A549 (cell line): ENCODE data around the gene TCERG1L. TPM values are rescaled to one million over a fixed set of nuclear protein-coding genes. Genes with fewer than 3 reads are reported as not detected.

ENCODE experiments used
- ATAC-seq, 2 experiments: fragments of 200-7000 bp in 1 of 2; fragments of >200 bp in 1 of 2; cut with Nextera tagmentation in 1 of 2; cut with Tn5 transposase in 1 of 2; 3 replicates each; pipeline versions ENCODE4 v1.8.0 to v1.9.1; 2018 to 2020; ENCODE audit warnings: mild to moderate bottlenecking in 1 of 2, moderate library complexity in 1 of 2
- CTCF ChIA-PET: fragments of 300-600 bp; sonication (Branson Sonifier 250); formaldehyde crosslinking; extraction: SDS; loops from one replicate; lab custom pipeline; 2021; ENCODE audit warnings: antibody characterized with exemption, inconsistent platforms; lab: Yijun Ruan, JAX
- POLR2A ChIA-PET: fragments of 350-600 bp; formaldehyde crosslinking; extraction: SDS; loops from one replicate; lab custom pipeline; 2021; ENCODE audit warnings: antibody characterized with exemption, inconsistent platforms; lab: Yijun Ruan, JAX
- DNase-seq, 2 experiments: peaks; one replicate each; pipeline versions ENCODE4 v3.0.0 to v3.0.0-alpha.2; 2011 to 2016; ENCODE audit warnings: low read depth in 1 of 2, low spot score in 1 of 2
- FAIRE-seq: peaks from 2 replicates; lab custom pipeline; 2011; peaks lifted over from hg19 to GRCh38; lab: Jason Lieb, UNC
- H3K27ac ChIP-seq, 2 experiments: fragments of >200 bp; sonication (Bioruptor Twin); formaldehyde crosslinking; 3 replicates each; pipeline ENCODE4 v1.5.1; 2016 to 2017
- H3K4me1 ChIP-seq: fragments of >200 bp; sonication (Bioruptor Twin); formaldehyde crosslinking; 3 replicates; pipeline ENCODE4 v1.6.1; 2016
- H3K4me2 ChIP-seq: fragments of >200 bp; sonication (Bioruptor Twin); formaldehyde crosslinking; 3 replicates; pipeline ENCODE4 v1.6.1; 2016
- H3K4me3 ChIP-seq: fragments of >200 bp; sonication (Bioruptor Twin); formaldehyde crosslinking; 3 replicates; pipeline ENCODE4 v1.5.1; 2016
- H3K9me3 ChIP-seq: fragments of >200 bp; sonication (Bioruptor Twin); formaldehyde crosslinking; 3 replicates; pipeline ENCODE4 v1.6.1; 2016
- BCL3 ChIP-seq: fragments of >200 bp; sonication (Bioruptor Twin); formaldehyde crosslinking; IDR thresholded peaks from 3 replicates; pipeline ENCODE4 v1.6.1; 2016
- CHD2 ChIP-seq: fragments of 150-350 bp; IDR thresholded peaks from 2 replicates; pipeline ENCODE4 v1.6.1; 2014; ENCODE audit warnings: low read length; ENCODE audit not compliant: partially characterized antibody
- CHD4 ChIP-seq: fragments of 200-600 bp; sonication (generic); IDR thresholded peaks from 2 replicates; pipeline ENCODE4 v1.6.1; 2016; ENCODE audit warnings: antibody characterized with exemption, mild to moderate bottlenecking, borderline replicate concordance
- EP300 ChIP-seq, 2 experiments: fragments of >200 bp; sonication (Bioruptor Twin); formaldehyde crosslinking; IDR thresholded peaks; 2 replicates in 1 of 2; 3 replicates in 1 of 2; pipeline ENCODE4 v1.6.1; 2016 to 2017
- ESRRA ChIP-seq: fragments of 150-350 bp; IDR thresholded peaks from 2 replicates; pipeline ENCODE4 v1.6.1; 2014; ENCODE audit warnings: mild to moderate bottlenecking, low read length, borderline replicate concordance
- FOSL2 ChIP-seq, 2 experiments: fragments of 450-650 bp in 1 of 2; fragments of >200 bp in 1 of 2; sonication (Bioruptor Twin) in 1 of 2; formaldehyde crosslinking; IDR thresholded peaks; 2 replicates each; pipeline versions ENCODE4 v1.5.0 to v1.6.1; 2016 to 2020; ENCODE audit warnings: mild to moderate bottlenecking in 1 of 2, moderate library complexity in 1 of 2
- HDAC2 ChIP-seq: fragments of 200-600 bp; sonication (generic); IDR thresholded peaks from 2 replicates; pipeline ENCODE4 v1.6.1; 2016
- HES2 ChIP-seq: fragments of >200 bp; sonication (Bioruptor Twin); formaldehyde crosslinking; IDR thresholded peaks from 2 replicates; pipeline ENCODE4 v1.6.1; 2016
- HOXA7 ChIP-seq: fragments of 250-450 bp; sonication (Bioruptor Pico); IDR thresholded peaks from 2 replicates; pipeline ENCODE4 v1.5.0; 2020; ENCODE audit warnings: mild to moderate bottlenecking, moderate library complexity
- HOXB5 ChIP-seq: fragments of 250-450 bp; sonication (Bioruptor Pico); IDR thresholded peaks from 2 replicates; pipeline ENCODE4 v1.5.0; 2020; ENCODE audit warnings: mild to moderate bottlenecking, moderate library complexity
- JUN ChIP-seq, 2 experiments: fragments of >200 bp; sonication (Bioruptor Twin); formaldehyde crosslinking; IDR thresholded peaks; 2 replicates in 1 of 2; 3 replicates in 1 of 2; pipeline ENCODE4 v1.6.1; 2016 to 2017
- MAZ ChIP-seq: fragments of 150-350 bp; IDR thresholded peaks from 2 replicates; pipeline ENCODE4 v1.6.1; 2014; ENCODE audit warnings: antibody characterized with exemption, low read depth, low read length, borderline replicate concordance
- NFE2L2 ChIP-seq: fragments of 150-350 bp; conservative IDR thresholded peaks from 2 replicates; pipeline ENCODE4 v1.6.1; 2014; ENCODE audit warnings: low read length
- POLR2A ChIP-seq: IDR thresholded peaks from 2 replicates; pipeline ENCODE4 v1.6.1; 2012; ENCODE audit warnings: mild to moderate bottlenecking, low read length
- POLR2AphosphoS2 ChIP-seq: conservative IDR thresholded peaks from 2 replicates; pipeline ENCODE4 v1.6.1; 2012; ENCODE audit warnings: low read length, improper control_type of control experiment, inconsistent platforms
- RARB ChIP-seq: fragments of 250-450 bp; sonication (Bioruptor Pico); IDR thresholded peaks from 2 replicates; pipeline ENCODE4 v1.8.0; 2021; ENCODE audit warnings: mild to moderate bottlenecking, moderate library complexity
- REST ChIP-seq: fragments of 200-600 bp; sonication (generic); IDR thresholded peaks from 2 replicates; pipeline ENCODE4 v1.6.1; 2016; ENCODE audit warnings: antibody characterized with exemption, mild to moderate bottlenecking, moderate library complexity
- USF2 ChIP-seq: fragments of 450-650 bp; IDR thresholded peaks from 2 replicates; pipeline ENCODE4 v1.6.1; 2014; ENCODE audit warnings: antibody characterized with exemption
- ZC3H11A ChIP-seq: fragments of 450-650 bp; IDR thresholded peaks from 2 replicates; pipeline ENCODE4 v1.6.1; 2014; ENCODE audit warnings: antibody characterized with exemption, mild to moderate bottlenecking
- ZFP36 ChIP-seq: fragments of 450-650 bp; IDR thresholded peaks from 2 replicates; pipeline ENCODE4 v1.6.1; 2014; ENCODE audit warnings: borderline replicate concordance; ENCODE audit not compliant: partially characterized antibody
- ZSCAN20 ChIP-seq: fragments of 250-450 bp; sonication (Bioruptor Pico); IDR thresholded peaks from 2 replicates; pipeline ENCODE4 v1.8.0; 2022; ENCODE audit warnings: mild to moderate bottlenecking, moderate library complexity
- WGBS: methylation state at CpG from one replicate; pipeline ENCODE4 v1.1.6; 2017; ENCODE audit errors: missing lambda C conversion rate; 5-methylcytosine and 5-hydroxymethylcytosine counted together
- polyA plus RNA-seq, 4 experiments: library from polyadenylated mRNA; depleted of rRNA in 3 of 4; stranded (reverse); fragments of >200 nt; fragmentation: RNase III in 1 of 4; extraction: RNeasy Plus Mini Kit Qiagen cat#74134 plus additional on column Dnase treatment in 1 of 4; gene quantifications; 2 replicates in 3 of 4; 3 replicates in 1 of 4; pipeline ENCODE4 v1.2.3, GENCODE V29; 2011 to 2017

The TCERG1L gene
- polyA plus RNA-seq, 2 of the 4 experiments (the other 2 are of a cell fraction) = not detected

- TF ChIP-seq BCL3 = no peak
- no peak for TF ChIP-seq EP300 (IDR thresholded peaks at IDR 0.05)
- no peak for TF ChIP-seq CHD4
- no peak for TF ChIP-seq POLR2A
These were observed 72.1 kb downstream of the TCERG1L start (continued) for GRCh38 chr10:131239450-131239849.

GRCh38 chr10:131238669-131239280, 72.7 kb downstream of the TCERG1L start:
- TF ChIP-seq CHD2 = no peak
- TF ChIP-seq REST = no peak
- no peak for TF ChIP-seq NFE2L2
- no peak for TF ChIP-seq ZSCAN20 (CRISPR knock-in tag)
- no peak for TF ChIP-seq POLR2AphosphoS2
- no peak for TF ChIP-seq HOXA7 (CRISPR knock-in tag)
- TF ChIP-seq ZFP36 = no peak
- no peak for TF ChIP-seq MAZ
- TF ChIP-seq ZC3H11A = no peak
- no peak for TF ChIP-seq ESRRA
- TF ChIP-seq HOXB5 (CRISPR knock-in tag) = no peak
- TF ChIP-seq RARB (CRISPR knock-in tag) = no peak
- no peak for TF ChIP-seq HES2
- no peak for TF ChIP-seq FOSL2 (IDR thresholded peaks at IDR 0.05)
- no peak for TF ChIP-seq FOSL2 (CRISPR knock-in tag; IDR thresholded peaks at IDR 0.05)
- no peak for TF ChIP-seq USF2
- no peak for TF ChIP-seq JUN (IDR thresholded peaks at IDR 0.05)
- no peak for TF ChIP-seq HDAC2
- TF ChIP-seq, all 56 proteins: peak for 0
- POLR2A ChIA-PET = no interaction called here
- Histone ChIP-seq H3K9me3 (no peaks in the 10 kb centered on the region), H3K27ac (no peak overlapping the region), H3K4me3 (no peak overlapping the region), H3K4me2 (no peak overlapping the region), H3K4me1 (no peaks in the 10 kb centered on the region)
- 21% methylated on average over 3 of the region's 13 CpGs for WGBS
- no peak for DNase-seq
- no peak for ATAC-seq
- CTCF ChIA-PET = interaction anchor here (0.9 kb wide), 1 partner anchor 288 kb away, joined by 3 read pairs; no protein-coding TSS in a partner anchor
- FAIRE-seq = no peak
